GM19099 (cell line): ENCODE results near the gene SEC22A.

Experiments
- POLR2A ChIP-seq: IDR thresholded peaks from 3 replicates; pipeline ENCODE4 v1.6.1; 2011; ENCODE audit warnings: low read depth; ENCODE audit not compliant: insufficient read length; ENCODE audit errors: extremely low read depth

Gene SEC22A

DNA sequence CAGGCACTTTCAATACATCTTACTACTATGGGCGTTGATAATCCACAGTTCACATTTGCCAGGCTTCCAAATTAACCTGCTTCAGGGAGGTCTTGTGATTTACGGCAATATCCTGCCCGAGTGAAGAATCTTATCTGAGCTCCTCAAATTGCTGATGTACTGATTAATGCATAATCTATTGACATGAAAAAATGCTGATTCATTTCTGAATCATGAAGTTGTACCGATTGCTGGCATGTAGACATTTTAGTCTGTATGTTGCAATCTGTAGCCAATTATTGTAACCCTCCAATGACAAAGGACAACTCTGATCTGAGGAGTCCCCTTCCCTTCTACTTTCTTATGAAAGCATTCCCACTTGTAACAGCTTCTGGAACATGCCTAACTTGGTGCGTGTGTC, 97.2 kb downstream of the SEC22A start:
- TF ChIP-seq POLR2A, result no peak

DNA sequence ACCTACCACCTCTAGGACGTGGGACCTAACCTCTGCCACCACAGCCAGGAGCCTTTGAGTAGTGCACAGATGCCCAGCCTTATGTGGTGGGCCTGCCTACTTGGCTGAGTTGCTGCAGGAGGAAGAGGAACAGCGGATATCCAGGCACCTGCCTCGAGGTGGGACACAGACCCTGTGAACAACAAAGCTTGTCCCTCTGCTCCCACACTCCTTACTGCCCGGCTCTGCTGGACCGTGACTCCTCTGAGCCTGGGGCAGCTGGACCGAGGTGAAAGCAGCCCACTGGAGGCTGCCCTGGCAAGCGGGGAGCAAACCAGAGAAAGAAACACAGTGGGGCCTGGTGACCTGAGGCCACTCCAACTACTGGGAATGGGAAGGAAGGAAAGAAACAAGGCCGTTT, 97.8 kb downstream of the SEC22A start:
- no peak for TF ChIP-seq POLR2A

GRCh38 chr3:123300056-123300455, 98.3 kb downstream of the SEC22A start:
- no peak for TF ChIP-seq POLR2A

DNA sequence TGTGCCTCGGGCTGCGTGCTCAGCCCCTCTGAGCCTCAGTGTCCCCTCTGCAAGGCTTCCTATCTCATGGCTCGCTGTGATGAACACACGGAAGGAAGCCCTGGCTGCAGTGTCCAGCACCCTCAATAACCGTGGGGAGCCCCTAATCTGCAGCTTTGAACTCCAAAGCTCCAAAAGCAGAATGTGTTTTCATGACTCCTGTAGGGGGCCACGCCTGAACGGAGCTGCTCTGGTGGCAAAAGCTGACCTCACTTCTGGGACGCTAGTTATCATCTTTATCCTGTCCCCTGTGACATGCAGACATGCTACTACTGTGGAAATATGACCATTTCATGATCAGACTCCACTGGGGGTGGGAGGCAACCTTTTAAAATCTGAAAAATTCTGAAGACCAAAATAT, 98.8 kb downstream of the SEC22A start:
- TF ChIP-seq POLR2A, result no peak

DNA sequence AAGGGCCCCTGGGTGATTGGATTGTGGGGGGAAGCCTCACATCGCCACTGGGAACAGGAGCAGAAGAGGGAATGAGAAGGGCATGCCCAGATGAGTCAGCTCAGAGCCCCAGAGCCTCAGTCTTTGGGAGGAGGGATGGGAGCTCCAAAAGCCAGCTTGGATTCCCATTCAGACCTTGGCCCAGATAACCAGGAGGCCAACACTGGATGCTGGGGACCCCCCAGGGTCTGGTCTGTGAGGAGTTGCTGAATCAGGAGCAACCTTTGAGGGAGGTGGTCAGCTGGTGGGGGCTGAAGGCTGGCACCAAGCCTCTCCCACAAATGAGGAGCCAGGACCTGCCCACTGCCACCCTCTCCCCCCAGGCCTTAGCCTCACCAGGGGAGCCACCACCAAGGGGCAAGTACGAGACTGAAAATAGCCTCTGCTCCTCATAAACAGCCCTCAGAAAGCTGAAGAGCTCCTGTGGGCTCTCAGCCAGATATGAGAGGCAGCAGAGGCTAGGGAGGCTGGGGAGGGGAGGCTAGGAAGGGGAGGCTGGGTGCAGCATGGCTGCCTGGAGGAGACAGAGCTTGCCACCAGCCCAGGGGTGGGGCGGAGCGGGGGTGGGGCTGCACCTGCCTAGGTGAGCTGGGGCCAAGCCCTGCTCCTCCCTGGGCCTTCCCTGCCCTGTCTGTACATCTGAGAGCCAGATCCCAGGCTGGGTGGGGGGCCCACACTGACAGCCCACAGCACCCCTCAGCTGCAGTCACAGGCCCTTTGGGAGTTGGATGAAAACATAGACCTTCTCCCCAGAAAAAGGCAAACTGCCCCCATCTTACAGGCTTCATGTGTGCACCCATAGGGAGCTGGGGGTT, 99.8 kb downstream of the SEC22A start:
- TF ChIP-seq POLR2A, result no peak

- TF ChIP-seq POLR2A, result no peak
These were observed 101.2 kb downstream of the SEC22A start for GRCh38 chr3:123302961-123303360.

DNA sequence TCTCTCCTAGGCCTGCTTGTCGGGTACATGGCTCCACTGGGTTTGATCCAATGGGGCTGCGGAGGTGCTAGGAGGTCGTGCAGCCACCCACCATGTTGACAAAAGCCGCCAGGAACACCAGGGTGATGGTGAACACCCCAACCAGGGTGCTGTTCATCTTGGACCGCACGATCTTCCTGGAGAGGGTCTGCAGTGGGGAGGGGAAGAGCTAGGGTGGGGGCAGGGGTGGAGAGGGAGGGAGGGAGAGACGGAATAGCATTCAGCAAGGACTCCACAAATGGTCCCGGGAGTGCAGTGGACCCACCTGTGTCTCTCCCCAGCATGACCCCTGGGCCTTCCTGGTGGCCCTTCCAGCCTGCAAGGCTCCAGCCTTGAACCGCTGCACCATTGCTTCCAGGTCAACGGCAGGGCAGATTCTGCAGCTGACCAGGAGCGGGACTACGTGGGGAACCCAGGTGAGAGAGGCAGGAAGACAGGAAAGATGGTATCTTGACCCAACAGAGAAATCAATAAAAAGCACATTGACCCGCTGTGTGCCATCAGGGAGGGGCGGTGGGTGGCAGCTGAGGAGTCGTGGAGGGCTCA, 102.3 kb downstream of the SEC22A start:
- no peak for TF ChIP-seq POLR2A

DNA sequence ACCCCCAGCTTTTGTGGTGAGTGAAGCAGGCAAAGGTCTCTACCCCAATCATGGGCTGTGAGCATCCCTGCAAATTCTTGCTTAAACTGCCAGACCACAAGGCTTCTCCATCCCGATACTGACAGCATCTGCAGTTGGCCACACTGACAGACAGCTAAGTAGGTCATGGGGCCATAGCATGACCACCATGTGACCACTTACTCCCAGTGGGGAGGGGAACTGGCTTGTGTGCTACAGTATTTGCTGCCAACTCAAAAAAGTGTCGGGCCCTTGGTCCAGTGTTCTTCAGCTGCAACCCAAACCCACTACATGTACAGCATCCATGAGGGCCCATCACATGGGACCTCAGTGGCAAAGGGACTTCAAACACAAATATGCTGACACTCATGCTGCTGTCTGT, 103.4 kb downstream of the SEC22A start:
- no peak for TF ChIP-seq POLR2A

DNA sequence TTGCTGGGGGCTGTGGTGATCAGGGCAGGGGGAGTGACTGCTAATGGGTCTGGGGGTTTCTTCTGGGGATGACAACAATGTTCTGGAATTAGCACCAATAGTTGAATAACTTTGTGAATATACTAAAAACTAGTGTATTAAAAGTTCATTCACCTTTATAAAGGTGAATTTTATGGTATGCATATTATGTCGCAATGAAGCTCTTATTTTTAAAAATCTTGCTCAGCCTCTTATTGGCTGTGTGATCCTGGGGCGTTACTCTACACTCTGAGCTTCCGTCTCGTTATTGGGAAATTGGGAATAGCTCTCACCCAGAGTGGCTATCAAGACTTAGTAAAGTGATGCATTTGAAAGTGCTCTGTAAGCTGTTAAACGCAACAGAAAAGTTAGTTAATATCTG, 105.3 kb downstream of the SEC22A start:
- no peak for TF ChIP-seq POLR2A

DNA sequence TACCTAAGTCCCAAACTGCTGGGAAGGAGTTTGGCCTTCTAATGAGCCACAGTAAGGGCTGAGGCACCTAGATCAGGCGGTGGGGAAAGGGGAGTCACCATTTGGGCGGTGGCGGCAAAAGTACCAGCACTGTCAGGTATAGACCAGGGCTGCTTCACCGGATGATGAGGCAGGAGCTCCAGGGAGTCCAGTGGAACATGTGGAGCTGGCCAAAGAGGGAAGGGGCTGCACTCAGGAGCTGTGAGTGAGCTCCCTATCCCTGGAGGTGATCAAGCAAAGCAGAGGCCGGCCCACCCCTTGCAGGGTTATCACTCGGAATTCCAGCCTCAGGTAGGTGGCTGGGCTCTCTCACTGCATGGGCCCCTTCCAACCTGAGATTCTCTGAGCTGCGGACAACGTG, 108.4 kb downstream of the SEC22A start:
- no peak for TF ChIP-seq POLR2A

GRCh38 chr3:123310741-123311140, 109.0 kb downstream of the SEC22A start:
- no peak for TF ChIP-seq POLR2A

GRCh38 chr3:123311201-123311600, 109.5 kb downstream of the SEC22A start:
- TF ChIP-seq POLR2A, result no peak

GRCh38 chr3:123312331-123313265, 110.9 kb downstream of the SEC22A start:
- TF ChIP-seq POLR2A, result no peak

- TF ChIP-seq POLR2A, result no peak
These were observed 112.1 kb downstream of the SEC22A start for GRCh38 chr3:123313889-123314288.
